Prostate gland (tissue), 2 donors: ENCODE measurements around the gene HNF1A. TPM values are rescaled to one million over a fixed set of nuclear protein-coding genes. Genes with fewer than 3 reads are reported as not detected.

ENCODE experiments used
- DNase-seq: peaks from one replicate; pipeline ENCODE4 v3.0.0-alpha.2; 2019; ENCODE audit warnings: low spot score
- H3K27ac ChIP-seq, 2 donors: fragments of 200-600 bp; sonication (generic); 2 replicates each; pipeline ENCODE4 v1.5.1; 2017 to 2019
- H3K27me3 ChIP-seq: fragments of 200-600 bp; sonication (generic); replicated peaks from 2 replicates; pipeline ENCODE4 v1.5.1; 2019; ENCODE audit not compliant: insufficient read depth
- H3K36me3 ChIP-seq, 2 donors: fragments of 200-600 bp; sonication (generic); 1 replicate in 1 of 2; 2 replicates in 1 of 2; pipeline versions ENCODE4 v1.5.1 to v1.8.1; 2017 to 2019
- H3K4me1 ChIP-seq: fragments of 200-600 bp; sonication (generic); replicated peaks from 2 replicates; pipeline ENCODE4 v1.5.1; 2019
- H3K4me3 ChIP-seq, 2 donors: fragments of 200-600 bp; sonication (generic); 2 replicates each; pipeline ENCODE4 v1.5.1; 2017 to 2019
- H3K9me3 ChIP-seq: fragments of 200-600 bp; sonication (generic); 2 replicates; pipeline ENCODE4 v1.5.1; 2017
- CTCF ChIP-seq, 4 experiments: fragments of 200-600 bp in 2 of 4; fragments of 450-650 bp in 2 of 4; sonication (generic) in 2 of 4; IDR thresholded peaks; 1 replicate in 3 of 4; 2 replicates in 1 of 4; pipeline ENCODE4 v1.5.1; 2016 to 2019; ENCODE audit warnings: antibody characterized with exemption in 4 of 4, mild to moderate bottlenecking in 2 of 4, moderate library complexity in 2 of 4
- POLR2A ChIP-seq: fragments of 450-650 bp; IDR thresholded peaks from one replicate; pipeline ENCODE4 v1.6.1; 2016; ENCODE audit warnings: antibody characterized with exemption, mild to moderate bottlenecking
- POLR2AphosphoS5 ChIP-seq: sonication (generic); formaldehyde crosslinking; IDR thresholded peaks from one replicate; pipeline ENCODE4 v1.6.1; 2017; ENCODE audit warnings: antibody characterized with exemption
- WGBS: methylation state at CpG from one replicate; pipeline ENCODE4 v1.1.5; 2018; 5-methylcytosine and 5-hydroxymethylcytosine counted together
- intact Hi-C: fragments of 100-400 bp; cut with DNase I; formaldehyde crosslinking; loops from one replicate; pipeline ENCODE4 v1.14.2; 2022
- total RNA-seq, 2 donors: library from RNA; depleted of rRNA; stranded (reverse); fragments of >200 nt; gene quantifications; one replicate each; pipeline ENCODE4 v1.1.0, GENCODE V29; 2016

The HNF1A gene
- total RNA-seq, 2 donors from 2014 or later, result 1.1 to 1.3 TPM

- intact Hi-C loops, result no loop called here
- no peaks in the 10 kb centered on the region for H3K36me3 ChIP-seq
- WGBS, result under 1% methylated on average over 34 of the region's 34 CpGs
- peaks cover 5% of the 10 kb centered on the region for H3K4me1 ChIP-seq
- DNase-seq, result peak; percentile 92
- peak within 1 kb of the TSS; percentile 71 to 87 for H3K4me3 ChIP-seq
- no peaks in the 10 kb centered on the region for H3K27me3 ChIP-seq
- TF ChIP-seq CTCF (IDR thresholded peaks at IDR 0.05), result peak in 1 of 4 experiments; percentile 23
- TF ChIP-seq POLR2AphosphoS5, result peak; percentile 99
- TF ChIP-seq POLR2A, result peak; percentile 61
- H3K9me3 ChIP-seq, result no peaks in the 10 kb centered on the region
- H3K27ac ChIP-seq, result peak within 1 kb of the TSS; percentile 53 to 59
These were observed 37.8 kb downstream of the HNF1A start, which contains the start of gene C12orf43 for GRCh38 chr12:121015825-121016766. Gene C12orf43 (minus strand): TSS chr12:121016487. CDS start chr12:121016474, 13 bp downstream.

GRCh38 chr12:121017966-121018491, 39.7 kb downstream of the HNF1A start:
- Histone ChIP-seq H3K4me1 (peaks cover 5% of the 10 kb centered on the region), H3K27ac (no peak overlapping the region), H3K4me3 (no peak overlapping the region), H3K27me3 (no peaks in the 10 kb centered on the region), H3K9me3 (no peaks in the 10 kb centered on the region), H3K36me3 (no peaks in the 10 kb centered on the region)
- intact Hi-C loops, result no loop called here
- TF ChIP-seq POLR2AphosphoS5 (no peak), CTCF (IDR thresholded peaks at IDR 0.05) (no peak), POLR2A (no peak)
- 88% methylated on average over 15 of the region's 15 CpGs for WGBS
- DNase-seq, result no peak

- Histone ChIP-seq H3K4me1 (peaks cover 5% of the 10 kb centered on the region), H3K27me3 (no peaks in the 10 kb centered on the region), H3K9me3 (no peaks in the 10 kb centered on the region), H3K27ac (no peak overlapping the region), H3K4me3 (no peak overlapping the region), H3K36me3 (no peaks in the 10 kb centered on the region)
- no peak for DNase-seq
- TF ChIP-seq POLR2A (no peak), POLR2AphosphoS5 (no peak), CTCF (IDR thresholded peaks at IDR 0.05) (no peak)
- 75% methylated on average over 2 of the region's 2 CpGs for WGBS
- intact Hi-C loops, result no loop called here
These were observed 40.7 kb downstream of the HNF1A start for GRCh38 chr12:121018860-121019617.

GRCh38 chr12:121021754-121022153, 43.4 kb downstream of the HNF1A start:
- no peaks in the 10 kb centered on the region for H3K9me3 ChIP-seq
- H3K4me1 ChIP-seq, result no peaks in the 10 kb centered on the region
- no peak overlapping the region for H3K27ac ChIP-seq
- intact Hi-C loops, result no loop called here
- WGBS, result 76% methylated on average over 6 of the region's 6 CpGs
- DNase-seq, result no peak
- no peak overlapping the region for H3K4me3 ChIP-seq
- H3K36me3 ChIP-seq, result no peaks in the 10 kb centered on the region
- H3K27me3 ChIP-seq, result no peaks in the 10 kb centered on the region
- TF ChIP-seq POLR2AphosphoS5, result no peak
- no peak for TF ChIP-seq CTCF (IDR thresholded peaks at IDR 0.05)
- TF ChIP-seq POLR2A, result no peak
